Measurements from ENCODE around the gene IGF1.

DNA sequence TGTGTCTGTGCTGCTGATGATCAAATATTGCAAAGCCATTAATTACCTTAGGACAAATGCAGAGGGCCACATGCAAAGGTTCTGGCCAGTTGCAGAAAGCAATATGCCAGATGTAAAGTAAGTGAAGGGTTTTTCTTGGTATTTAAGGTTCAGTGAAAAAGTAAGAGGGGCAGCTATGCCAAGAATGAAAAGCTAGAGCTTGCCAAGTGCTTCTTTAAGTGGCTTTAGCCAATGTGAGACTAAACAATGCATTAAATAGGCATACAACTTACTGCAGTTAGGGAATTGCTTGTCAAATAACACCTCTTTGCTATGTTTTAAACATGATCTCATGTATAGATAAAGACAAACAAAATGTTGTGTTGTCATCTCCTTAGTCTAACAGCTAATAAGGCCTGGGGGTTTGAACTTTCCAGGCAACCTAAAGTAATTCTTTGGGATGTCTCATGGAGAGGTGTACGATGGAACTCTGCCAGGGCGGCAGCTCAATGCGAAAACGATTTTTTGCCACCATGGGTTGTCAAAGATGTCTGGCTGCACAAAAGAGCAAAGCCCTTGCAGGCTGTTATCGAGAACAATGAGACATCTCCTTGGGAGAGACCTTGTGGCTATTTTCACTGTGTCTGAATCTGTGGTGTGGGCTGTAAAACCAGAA lies 12.0 kb downstream of the IGF1 start:
- TF ChIP-seq, protein P1, sequence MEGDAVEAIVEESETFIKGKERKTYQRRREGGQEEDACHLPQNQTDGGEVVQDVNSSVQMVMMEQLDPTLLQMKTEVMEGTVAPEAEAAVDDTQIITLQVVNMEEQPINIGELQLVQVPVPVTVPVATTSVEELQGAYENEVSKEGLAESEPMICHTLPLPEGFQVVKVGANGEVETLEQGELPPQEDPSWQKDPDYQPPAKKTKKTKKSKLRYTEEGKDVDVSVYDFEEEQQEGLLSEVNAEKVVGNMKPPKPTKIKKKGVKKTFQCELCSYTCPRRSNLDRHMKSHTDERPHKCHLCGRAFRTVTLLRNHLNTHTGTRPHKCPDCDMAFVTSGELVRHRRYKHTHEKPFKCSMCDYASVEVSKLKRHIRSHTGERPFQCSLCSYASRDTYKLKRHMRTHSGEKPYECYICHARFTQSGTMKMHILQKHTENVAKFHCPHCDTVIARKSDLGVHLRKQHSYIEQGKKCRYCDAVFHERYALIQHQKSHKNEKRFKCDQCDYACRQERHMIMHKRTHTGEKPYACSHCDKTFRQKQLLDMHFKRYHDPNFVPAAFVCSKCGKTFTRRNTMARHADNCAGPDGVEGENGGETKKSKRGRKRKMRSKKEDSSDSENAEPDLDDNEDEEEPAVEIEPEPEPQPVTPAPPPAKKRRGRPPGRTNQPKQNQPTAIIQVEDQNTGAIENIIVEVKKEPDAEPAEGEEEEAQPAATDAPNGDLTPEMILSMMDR (IDR thresholded peaks at IDR 0.05; ENCODE audit: low read depth, low read length, poor library complexity, severe bottlenecking) = no peak
- TF ChIP-seq EZH2phosphoT487 (IDR thresholded peaks at IDR 0.05; ENCODE audit: borderline replicate concordance, low read length) = no peak

All from DOHH2 (cell line).